Measurements from ENCODE around the gene MINAR1.

- TF ChIP-seq CTCF (IDR thresholded peaks at IDR 0.05; ENCODE audit: insufficient read depth, low read depth, low read length), result no peak
- TF ChIP-seq EZH2 (IDR thresholded peaks at IDR 0.05; ENCODE audit: insufficient read depth, low read length), result no peak
These were observed 21.9 kb upstream of the MINAR1 start for GRCh38 chr15:79410237-79410636.

Measured in astrocyte (in vitro differentiated cells and primary cell).